Erythroblast (primary cell): ENCODE data around the gene TNFRSF18.
"Not testable (repeated sequence)": the region's sequence is repeated elsewhere in the genome, so short reads cannot be mapped to it uniquely, and the experiment has no call there.

Experiments used
- DNase-seq, 2 experiments: peaks; one replicate each; lab custom pipeline; 2025; lab: John Stamatoyannopoulos, UW
- GATA1 ChIP-seq: IDR thresholded peaks from 2 replicates; pipeline ENCODE4 v1.6.1; 2011; ENCODE audit warnings: low read depth, mild to moderate bottlenecking, control low read depth, low read length, moderate library complexity
- POLR2A ChIP-seq: IDR thresholded peaks from 2 replicates; pipeline ENCODE4 v1.6.1; 2011; ENCODE audit warnings: mild to moderate bottlenecking, low read length

The TNFRSF18 gene

GRCh38 chr1:1206376-1206965 lies at the start of gene TNFRSF18:
TNFRSF18 (minus strand) TSS chr1:1206592; CDS start chr1:1206571, 21 bp downstream.
- TF ChIP-seq GATA1 (no peak), POLR2A (no peak)
- DNase-seq: no peak

- no peak for DNase-seq
- TF ChIP-seq GATA1 (no peak), POLR2A (no peak)
Measured at GRCh38 chr1:1255611-1256010, 49.2 kb upstream of the TNFRSF18 start.

- TF ChIP-seq POLR2A (no peak), GATA1 (no peak)
- no peak for DNase-seq
Measured at GRCh38 chr1:1255078-1255477, 48.7 kb upstream of the TNFRSF18 start.

GRCh38 chr1:1254667-1254998 lies 48.2 kb upstream of the TNFRSF18 start:
- no peak for DNase-seq

GRCh38 chr1:1253972-1254666 lies 47.7 kb upstream of the TNFRSF18 start:
- TF ChIP-seq POLR2A: no peak
- TF ChIP-seq GATA1: no peak
- DNase-seq: no peak

More at GRCh38 chr1:1254667-1254998, 48.2 kb upstream of the TNFRSF18 start:
- TF ChIP-seq GATA1: no peak
- no peak for TF ChIP-seq POLR2A

- TF ChIP-seq POLR2A (no peak), GATA1 (no peak)
- no peak for DNase-seq
Measured at GRCh38 chr1:1253314-1253713, 46.9 kb upstream of the TNFRSF18 start.

- TF ChIP-seq GATA1: no peak
- no peak for TF ChIP-seq POLR2A
- DNase-seq: no peak
Measured at GRCh38 chr1:1250786-1251284, 44.4 kb upstream of the TNFRSF18 start.

- DNase-seq: not testable (repeated sequence)
Measured at GRCh38 chr1:1248009-1248913, 41.9 kb upstream of the TNFRSF18 start.

GRCh38 chr1:1247341-1247913 lies 41.0 kb upstream of the TNFRSF18 start:
- TF ChIP-seq POLR2A: no peak
- TF ChIP-seq GATA1: no peak
- no peak for DNase-seq

GRCh38 chr1:1246577-1247340 lies 40.4 kb upstream of the TNFRSF18 start, which contains the start of gene C1QTNF12:
C1QTNF12 (minus strand) TSS chr1:1246722; CDS start chr1:1246690, 32 bp downstream.
- peak in 1 of 2 experiments; percentile 17 for DNase-seq
- TF ChIP-seq GATA1 (no peak), POLR2A (no peak)

GRCh38 chr1:1245817-1246576 lies 39.6 kb upstream of the TNFRSF18 start:
- no peak for TF ChIP-seq GATA1
- no peak for DNase-seq

- DNase-seq: no peak
Measured at GRCh38 chr1:1245178-1245816, 38.9 kb upstream of the TNFRSF18 start.

More at GRCh38 chr1:1245178-1245816, 38.9 kb upstream of the TNFRSF18 start:
- TF ChIP-seq GATA1: no peak
- TF ChIP-seq POLR2A: no peak
